GM23338 (cell line): ENCODE measurements around the gene ZNF468. TPM values are rescaled to one million over a fixed set of nuclear protein-coding genes. Genes with fewer than 3 reads are reported as not detected.

Source experiments
- ATAC-seq: fragments of 200-7000 bp; cut with Tn5 transposase; 3 replicates; pipeline ENCODE4 v1.9.1; 2020
- DNase-seq: peaks from one replicate; pipeline ENCODE4 v3.0.0-alpha.2; 2015; ENCODE audit warnings: low spot score
- H2AFZ ChIP-seq: fragments of 200-600 bp; sonication (generic); 2 replicates; pipeline ENCODE4 v1.8.0; 2016; ENCODE audit warnings: antibody characterized with exemption, mild to moderate bottlenecking, moderate library complexity
- H3F3A ChIP-seq: fragments of 200-600 bp; sonication (generic); replicated peaks from 2 replicates; pipeline ENCODE4 v1.8.0; 2017; ENCODE audit warnings: antibody characterized with exemption, mixed run types, low read depth
- H3K27ac ChIP-seq: fragments of 200-600 bp; sonication (generic); 2 replicates; pipeline ENCODE4 v1.6.1; 2016; ENCODE audit warnings: low read depth
- H3K27me3 ChIP-seq: fragments of 200-600 bp; sonication (generic); 2 replicates; pipeline ENCODE4 v1.8.0; 2016; ENCODE audit warnings: mild to moderate bottlenecking, mixed run types, moderate library complexity; ENCODE audit not compliant: insufficient read depth
- H3K36me3 ChIP-seq: fragments of 200-600 bp; sonication (generic); 2 replicates; pipeline ENCODE4 v1.8.0; 2016; ENCODE audit warnings: mild to moderate bottlenecking; ENCODE audit not compliant: insufficient read depth
- H3K4me1 ChIP-seq: fragments of 200-600 bp; sonication (generic); 2 replicates; pipeline ENCODE4 v1.8.0; 2016; ENCODE audit warnings: mild to moderate bottlenecking, moderate library complexity; ENCODE audit not compliant: insufficient read depth
- H3K4me2 ChIP-seq: fragments of 200-600 bp; sonication (generic); 2 replicates; pipeline ENCODE4 v1.7.1; 2017; ENCODE audit warnings: mixed run types
- H3K4me3 ChIP-seq: fragments of 200-600 bp; sonication (generic); 2 replicates; pipeline ENCODE4 v1.6.1; 2016; ENCODE audit warnings: mixed run types
- H3K79me2 ChIP-seq: fragments of 200-600 bp; sonication (generic); replicated peaks from 2 replicates; pipeline ENCODE4 v1.8.0; 2017; ENCODE audit warnings: mild to moderate bottlenecking; ENCODE audit not compliant: insufficient read depth
- H3K9me2 ChIP-seq: fragments of 200-600 bp; sonication (generic); 2 replicates; pipeline ENCODE4 v1.8.0; 2017; ENCODE audit not compliant: insufficient read depth
- H4K20me1 ChIP-seq: fragments of 200-600 bp; sonication (generic); replicated peaks from 2 replicates; pipeline ENCODE4 v1.8.0; 2017; ENCODE audit warnings: mild to moderate bottlenecking; ENCODE audit not compliant: insufficient read depth
- H3K27ac Mint-ChIP-seq: 2 replicates; pipeline ENCODE4 v1.8.0; 2020; ENCODE audit warnings: inconsistent platforms, mild to moderate bottlenecking, moderate library complexity, mixed read lengths
- H3K27me3 Mint-ChIP-seq: 3 replicates; pipeline ENCODE4 v1.8.0; 2022; ENCODE audit warnings: low read depth, mild to moderate bottlenecking, moderate library complexity, mixed read lengths, inconsistent platforms; ENCODE audit not compliant: insufficient read depth, poor library complexity
- H3K36me3 Mint-ChIP-seq: 3 replicates; pipeline ENCODE4 v1.8.0; 2021; ENCODE audit warnings: low read depth, mild to moderate bottlenecking, inconsistent platforms, moderate library complexity, mixed read lengths
- H3K4me1 Mint-ChIP-seq: 3 replicates; pipeline ENCODE4 v1.8.0; 2020; ENCODE audit warnings: mild to moderate bottlenecking, inconsistent platforms, mixed read lengths
- H3K4me3 Mint-ChIP-seq: 3 replicates; pipeline ENCODE4 v1.8.0; 2021; ENCODE audit warnings: moderate library complexity, mild to moderate bottlenecking, inconsistent platforms, mixed read lengths
- H3K9me3 Mint-ChIP-seq: 3 replicates; pipeline ENCODE4 v1.8.0; 2020; ENCODE audit warnings: moderate library complexity, mild to moderate bottlenecking, inconsistent platforms, mixed read lengths
- CREB1 ChIP-seq: fragments of 250-450 bp; sonication (Bioruptor Pico); IDR thresholded peaks from 2 replicates; pipeline ENCODE4 v1.5.0; 2020; ENCODE audit warnings: low read depth, mild to moderate bottlenecking, moderate library complexity
- ETS1 ChIP-seq: IDR thresholded peaks from 2 replicates; pipeline ENCODE4 v1.6.1; 2016; ENCODE audit warnings: antibody characterized with exemption
- EZH2 ChIP-seq: fragments of 200-600 bp; sonication (generic); IDR thresholded peaks from one replicate; pipeline ENCODE4 v1.8.0; 2017; ENCODE audit warnings: antibody characterized with exemption, mild to moderate bottlenecking, low read depth; ENCODE audit not compliant: unreplicated experiment
- EZH2phosphoT487 ChIP-seq: fragments of 200-600 bp; sonication (generic); IDR thresholded peaks from one replicate; pipeline ENCODE4 v1.8.1; 2018; ENCODE audit warnings: antibody characterized with exemption; ENCODE audit not compliant: unreplicated experiment
- JUNB ChIP-seq: IDR thresholded peaks from one replicate; pipeline ENCODE4 v1.6.1; 2016; ENCODE audit warnings: antibody characterized with exemption; ENCODE audit not compliant: unreplicated experiment
- NANOG ChIP-seq: IDR thresholded peaks from 2 replicates; pipeline ENCODE4 v1.6.1; 2016; ENCODE audit warnings: antibody characterized with exemption, borderline replicate concordance
- POLR2AphosphoS5 ChIP-seq: IDR thresholded peaks from 2 replicates; pipeline ENCODE4 v1.6.1; 2016; ENCODE audit warnings: antibody characterized with exemption, low read depth
- REST ChIP-seq: IDR thresholded peaks from one replicate; pipeline ENCODE4 v1.6.1; 2018; ENCODE audit warnings: antibody characterized with exemption; ENCODE audit not compliant: unreplicated experiment
- ZNF114 ChIP-seq: fragments of 250-450 bp; sonication (Bioruptor Pico); IDR thresholded peaks from 2 replicates; pipeline ENCODE4 v1.5.0; 2020; ENCODE audit warnings: mild to moderate bottlenecking, moderate library complexity
- ZNF331 ChIP-seq: fragments of 250-450 bp; sonication (Bioruptor Pico); IDR thresholded peaks from 2 replicates; pipeline ENCODE4 v1.5.0; 2020; ENCODE audit warnings: low read depth, mild to moderate bottlenecking, moderate library complexity
- polyA plus RNA-seq: library from polyadenylated mRNA; unstranded; fragments of >200 nt; fragmentation: Nextera tagmentation; extraction: Ambion mirVana; gene quantifications from 2 replicates; pipeline ENCODE4 v1.2.1, GENCODE V29; 2016
- total RNA-seq: library from RNA; depleted of rRNA; stranded (reverse); fragments of >200 nt; shearing (Covaris generic); gene quantifications from 2 replicates; pipeline ENCODE4 v1.2.3, GENCODE V29; 2014
- TF ChIP-seq, protein P1 (sequence below), 2 experiments: fragments of 200-600 bp in 1 of 2; sonication (generic) in 1 of 2; conservative IDR thresholded peaks; 2 replicates each; pipeline versions ENCODE4 v1.5.1 to v1.6.1; 2016 to 2017; ENCODE audit warnings: antibody characterized with exemption in 2 of 2, low read depth in 2 of 2, mild to moderate bottlenecking in 2 of 2, moderate library complexity in 1 of 2

Gene ZNF468
- total and polyA plus RNA-seq, 2 experiments from 2014 or later = 11.8 to 34.9 TPM

DNA sequence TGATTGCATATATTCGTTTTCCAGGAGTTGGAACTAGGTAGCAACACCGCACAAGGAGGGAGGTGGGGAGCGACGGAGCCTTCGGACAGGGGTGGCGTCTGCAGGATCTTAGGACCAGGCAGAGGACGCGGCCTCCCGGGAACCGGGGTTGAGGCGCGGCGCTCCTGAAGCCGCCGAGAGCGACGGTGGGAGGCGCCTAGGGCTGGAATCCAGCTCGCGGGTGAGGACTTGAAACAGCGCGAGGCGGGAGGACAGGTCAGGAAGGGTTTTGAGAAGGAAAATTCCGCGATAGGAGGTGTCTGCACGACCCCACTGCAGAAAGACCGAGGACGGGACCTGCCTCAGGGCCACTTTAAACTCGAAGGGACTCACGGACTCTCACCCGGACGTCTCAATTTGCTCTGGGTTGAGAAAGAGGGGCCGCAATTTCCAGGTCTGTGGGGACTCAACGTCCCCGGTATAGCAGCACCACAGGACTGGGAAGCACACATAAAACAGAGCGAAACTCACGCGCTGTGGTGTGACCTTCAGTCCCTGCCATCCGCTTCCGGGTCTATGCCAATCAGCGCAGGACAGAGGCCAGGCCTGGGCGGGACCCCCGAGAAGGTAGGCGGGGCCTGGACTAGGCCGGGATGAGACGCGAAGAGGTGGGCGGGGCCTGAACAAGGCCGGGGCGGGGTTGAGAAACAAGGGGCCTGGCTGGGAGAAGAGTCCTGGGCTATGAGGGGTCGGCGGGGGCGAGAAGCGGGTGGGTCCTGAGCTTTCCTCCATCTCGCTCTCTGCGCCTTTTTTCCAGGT, 39.9 kb upstream of the ZNF468 start, which contains the start of gene ZNF320:
Gene ZNF320 (minus strand): TSS at position 498 of the 798 bp plus-strand sequence. CDS start 7,380 bp downstream, outside the sequence.
- Histone ChIP-seq H3K79me2 (peaks cover 41% of the 10 kb centered on the region), H3K27ac (peak within 1 kb of the TSS; percentile 95), H3K4me2 (peak within 1 kb of the TSS; percentile 95), H3K36me3 (peaks cover 9% of the 10 kb centered on the region), H2AFZ (peak within 1 kb of the TSS; percentile 52), H3F3A (no peaks in the 10 kb centered on the region; the same call in 1 of the 2 replicates), H3K4me1 (peaks cover 19% of the 10 kb centered on the region), H3K27me3 (no peaks in the 10 kb centered on the region), H4K20me1 (peaks cover 16% of the 10 kb centered on the region; the same call in 1 of the 2 replicates), H3K4me3 (peak within 1 kb of the TSS; percentile 97), H3K9me2 (no peaks in the 10 kb centered on the region)
- H3K9me3 Mint-ChIP-seq = peaks cover 2% of the 10 kb centered on the region; the same call in 2 of the 3 replicates
- DNase-seq (peak; percentile 99), ATAC-seq (peak; percentile 96)
- peak within 1 kb of the TSS; percentile 93 for H3K4me3 Mint-ChIP-seq
- peaks cover 19% of the 10 kb centered on the region for H3K4me1 Mint-ChIP-seq
- peaks cover 31% of the 10 kb centered on the region for H3K36me3 Mint-ChIP-seq
- H3K27me3 Mint-ChIP-seq = peaks cover 10% of the 10 kb centered on the region
- TF ChIP-seq REST = no peak
- no peak for TF ChIP-seq EZH2phosphoT487
- TF ChIP-seq JUNB = no peak
- no peak for TF ChIP-seq ZNF114 (CRISPR knock-in tag)
- peak; percentile 96 for TF ChIP-seq POLR2AphosphoS5
- H3K27ac Mint-ChIP-seq = peak within 1 kb of the TSS; percentile 99

DNA sequence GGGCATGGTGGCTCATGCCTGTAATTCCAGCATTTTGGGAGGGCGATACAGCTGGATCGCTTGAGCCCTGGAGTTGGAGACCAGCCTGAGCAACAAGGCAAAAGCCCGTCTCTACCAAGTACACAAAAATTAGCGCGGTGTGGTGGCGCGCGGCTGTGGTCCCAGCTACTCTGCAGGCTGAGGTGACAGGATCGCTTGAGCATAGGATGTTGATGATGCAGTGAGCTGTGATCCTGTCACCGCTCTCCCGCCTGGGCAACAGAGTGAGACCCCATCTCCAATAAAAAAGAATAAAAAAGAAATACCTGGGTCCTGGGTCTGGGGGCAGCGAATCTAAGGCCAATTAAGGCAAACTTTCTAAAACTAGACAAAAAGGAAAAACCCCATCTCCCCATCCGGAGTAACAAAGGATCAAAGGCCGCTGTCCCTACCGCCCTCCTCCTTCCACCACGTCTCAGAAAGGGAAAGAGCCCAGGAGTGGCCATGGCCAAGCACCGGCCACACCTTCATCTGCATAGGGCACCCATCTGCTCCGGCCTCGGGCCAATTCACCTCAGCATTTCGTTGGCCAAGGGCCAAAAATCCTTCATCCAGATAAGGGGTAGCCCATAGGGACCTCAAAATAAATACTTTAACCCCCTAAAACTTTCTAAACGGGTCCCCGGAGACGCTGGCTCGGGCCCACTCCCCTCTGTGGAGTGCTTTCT, 39.2 kb upstream of the ZNF468 start:
- Histone ChIP-seq H3F3A (no peaks in the 10 kb centered on the region; the same call in 1 of the 2 replicates), H3K27me3 (no peaks in the 10 kb centered on the region)
- no peak for TF ChIP-seq NANOG
- TF ChIP-seq ZNF331 (CRISPR knock-in tag) = no peak
- no peak for TF ChIP-seq REST
- TF ChIP-seq EZH2phosphoT487 = no peak
- no peak for TF ChIP-seq ETS1
- TF ChIP-seq EZH2 = no peak
- TF ChIP-seq, protein P1, sequence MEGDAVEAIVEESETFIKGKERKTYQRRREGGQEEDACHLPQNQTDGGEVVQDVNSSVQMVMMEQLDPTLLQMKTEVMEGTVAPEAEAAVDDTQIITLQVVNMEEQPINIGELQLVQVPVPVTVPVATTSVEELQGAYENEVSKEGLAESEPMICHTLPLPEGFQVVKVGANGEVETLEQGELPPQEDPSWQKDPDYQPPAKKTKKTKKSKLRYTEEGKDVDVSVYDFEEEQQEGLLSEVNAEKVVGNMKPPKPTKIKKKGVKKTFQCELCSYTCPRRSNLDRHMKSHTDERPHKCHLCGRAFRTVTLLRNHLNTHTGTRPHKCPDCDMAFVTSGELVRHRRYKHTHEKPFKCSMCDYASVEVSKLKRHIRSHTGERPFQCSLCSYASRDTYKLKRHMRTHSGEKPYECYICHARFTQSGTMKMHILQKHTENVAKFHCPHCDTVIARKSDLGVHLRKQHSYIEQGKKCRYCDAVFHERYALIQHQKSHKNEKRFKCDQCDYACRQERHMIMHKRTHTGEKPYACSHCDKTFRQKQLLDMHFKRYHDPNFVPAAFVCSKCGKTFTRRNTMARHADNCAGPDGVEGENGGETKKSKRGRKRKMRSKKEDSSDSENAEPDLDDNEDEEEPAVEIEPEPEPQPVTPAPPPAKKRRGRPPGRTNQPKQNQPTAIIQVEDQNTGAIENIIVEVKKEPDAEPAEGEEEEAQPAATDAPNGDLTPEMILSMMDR (conservative IDR thresholded peaks at IDR 0.05; ENCODE audit: low read depth in 2 of 2) = no peak
- no peak for TF ChIP-seq CREB1 (CRISPR knock-in tag)
- TF ChIP-seq POLR2AphosphoS5 = no peak

More for the DNA sequence above, 39.2 kb upstream of the ZNF468 start:
- Mint-ChIP-seq H3K27ac (peak overlapping the region; percentile 99), H3K36me3 (peaks cover 34% of the 10 kb centered on the region), H3K9me3 (peaks cover 2% of the 10 kb centered on the region; the same call in 2 of the 3 replicates), H3K4me3 (peak overlapping the region; percentile 93), H3K4me1 (peaks cover 14% of the 10 kb centered on the region), H3K27me3 (peaks cover 7% of the 10 kb centered on the region)
- H3K4me2 ChIP-seq = peak overlapping the region; percentile 95
- peak overlapping the region; percentile 97 for H3K4me3 ChIP-seq
- H3K27ac ChIP-seq = peak overlapping the region; percentile 95
- peaks cover 44% of the 10 kb centered on the region for H3K79me2 ChIP-seq
- H3K36me3 ChIP-seq = peaks cover 9% of the 10 kb centered on the region
- peaks cover 16% of the 10 kb centered on the region; the same call in 1 of the 2 replicates for H4K20me1 ChIP-seq
- peak overlapping the region; percentile 34 for H2AFZ ChIP-seq
- DNase-seq = peak; percentile 47
- H3K9me2 ChIP-seq = no peaks in the 10 kb centered on the region
- peak; percentile 47 for ATAC-seq
- peaks cover 14% of the 10 kb centered on the region for H3K4me1 ChIP-seq
